Measurements from ENCODE around the gene ADARB2.

ADARB2 gene

DNA sequence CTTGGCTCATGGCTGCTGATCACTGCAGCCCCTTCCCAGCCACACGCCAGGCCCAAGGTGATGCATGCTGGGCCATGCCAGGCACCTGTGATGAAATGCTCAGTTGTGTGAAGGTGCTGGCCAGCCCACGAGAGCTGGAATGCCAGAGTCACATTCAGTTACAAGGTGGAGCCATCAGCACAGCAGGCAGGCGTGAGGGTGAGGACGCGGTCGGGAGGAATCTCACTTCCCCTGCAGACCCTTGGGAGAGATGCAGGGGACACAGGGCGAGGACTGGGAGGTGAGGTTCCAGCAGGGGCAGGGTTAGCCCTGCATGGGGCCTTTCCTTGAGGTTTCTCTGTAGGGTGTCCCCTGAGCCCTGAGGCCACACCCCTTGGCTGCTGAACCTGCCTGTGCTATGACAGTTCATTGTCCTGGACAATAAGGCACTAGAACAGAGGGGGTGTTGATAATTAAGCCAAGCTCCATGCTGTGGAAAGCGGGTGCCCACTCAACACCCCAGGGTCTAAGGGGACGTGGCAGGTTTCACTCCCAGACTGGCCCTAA, 82.4 kb downstream of the ADARB2 start:
- no peak for DNase-seq (ENCODE audit: low read depth)
- H3K4me3 ChIP-seq (ENCODE audit: low read depth, low read length), result no peak overlapping the region
- TF ChIP-seq, protein P1, sequence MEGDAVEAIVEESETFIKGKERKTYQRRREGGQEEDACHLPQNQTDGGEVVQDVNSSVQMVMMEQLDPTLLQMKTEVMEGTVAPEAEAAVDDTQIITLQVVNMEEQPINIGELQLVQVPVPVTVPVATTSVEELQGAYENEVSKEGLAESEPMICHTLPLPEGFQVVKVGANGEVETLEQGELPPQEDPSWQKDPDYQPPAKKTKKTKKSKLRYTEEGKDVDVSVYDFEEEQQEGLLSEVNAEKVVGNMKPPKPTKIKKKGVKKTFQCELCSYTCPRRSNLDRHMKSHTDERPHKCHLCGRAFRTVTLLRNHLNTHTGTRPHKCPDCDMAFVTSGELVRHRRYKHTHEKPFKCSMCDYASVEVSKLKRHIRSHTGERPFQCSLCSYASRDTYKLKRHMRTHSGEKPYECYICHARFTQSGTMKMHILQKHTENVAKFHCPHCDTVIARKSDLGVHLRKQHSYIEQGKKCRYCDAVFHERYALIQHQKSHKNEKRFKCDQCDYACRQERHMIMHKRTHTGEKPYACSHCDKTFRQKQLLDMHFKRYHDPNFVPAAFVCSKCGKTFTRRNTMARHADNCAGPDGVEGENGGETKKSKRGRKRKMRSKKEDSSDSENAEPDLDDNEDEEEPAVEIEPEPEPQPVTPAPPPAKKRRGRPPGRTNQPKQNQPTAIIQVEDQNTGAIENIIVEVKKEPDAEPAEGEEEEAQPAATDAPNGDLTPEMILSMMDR (IDR thresholded peaks at IDR 0.05; ENCODE audit: low read depth, low read length, missing control alignments), result no peak

DNA sequence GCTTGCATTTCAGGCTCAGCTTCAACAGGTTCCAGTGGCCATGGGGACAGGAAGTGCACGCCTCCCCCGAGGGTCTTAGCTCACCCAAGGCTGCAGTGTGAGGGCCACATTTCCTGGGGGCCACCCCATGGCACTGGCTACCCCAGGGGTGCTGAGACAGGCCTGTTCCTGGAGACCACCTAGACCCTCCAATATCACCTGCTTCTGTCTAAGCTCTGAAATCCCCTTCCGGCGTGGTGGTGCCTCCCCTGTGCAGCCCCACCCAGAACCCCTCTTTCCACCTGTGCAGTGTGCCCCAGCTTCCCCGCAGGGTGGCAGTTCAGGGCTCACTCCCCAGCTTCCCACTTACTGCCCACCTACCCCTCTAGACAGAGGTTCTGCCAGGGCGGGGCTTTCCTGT, 83.1 kb downstream of the ADARB2 start:
- TF ChIP-seq, protein P1 (IDR thresholded peaks at IDR 0.05; ENCODE audit: low read depth, low read length, missing control alignments), result no peak
- H3K4me3 ChIP-seq (ENCODE audit: low read depth, low read length), result no peak overlapping the region
- DNase-seq (ENCODE audit: low read depth), result no peak

DNA sequence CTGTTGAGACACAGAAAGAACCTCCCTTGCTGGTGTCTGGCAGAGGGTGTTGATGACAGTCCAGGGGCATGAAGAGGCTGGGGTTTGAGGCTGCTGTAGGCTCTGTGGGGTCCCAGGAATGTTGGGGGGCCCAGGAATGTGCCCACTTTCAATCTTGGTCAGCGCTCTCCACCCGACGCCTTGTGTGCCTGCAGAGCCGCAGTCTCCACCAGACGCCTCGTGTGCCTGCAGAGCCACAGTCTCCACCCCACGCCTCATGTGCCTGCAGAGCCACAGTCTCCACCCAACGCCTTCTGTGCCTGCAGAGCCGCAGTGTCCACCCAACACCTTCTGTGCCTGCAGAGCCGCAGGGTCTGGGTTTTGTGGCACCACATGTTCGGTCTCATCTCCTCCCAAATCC, 84.0 kb downstream of the ADARB2 start:
- H3K4me3 ChIP-seq (ENCODE audit: low read depth, low read length), result no peak overlapping the region
- TF ChIP-seq, protein P1 (IDR thresholded peaks at IDR 0.05; ENCODE audit: low read depth, low read length, missing control alignments), result no peak
- DNase-seq (ENCODE audit: low read depth), result no peak

DNA sequence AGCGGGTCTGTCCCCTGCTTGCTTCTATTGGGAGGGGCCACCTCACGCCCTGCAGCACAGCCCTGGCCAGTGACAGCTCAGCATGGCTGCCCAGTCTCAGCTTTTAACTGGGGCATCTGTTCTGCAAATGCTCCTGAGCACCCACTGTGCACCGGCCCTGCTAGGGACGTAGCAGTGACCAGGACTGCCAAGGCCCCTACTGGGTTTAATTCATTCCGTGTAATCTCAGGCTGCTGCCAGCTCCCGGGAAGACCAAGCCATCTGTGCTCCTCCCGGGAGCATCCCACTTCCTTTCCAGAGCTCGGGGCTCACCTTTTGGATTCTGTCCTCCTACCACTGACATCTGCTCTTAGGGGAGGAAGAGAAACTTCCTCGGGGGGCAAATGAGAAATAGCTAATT, 85.2 kb downstream of the ADARB2 start:
- H3K4me3 ChIP-seq (ENCODE audit: low read depth, low read length), result no peak overlapping the region
- TF ChIP-seq, protein P1 (IDR thresholded peaks at IDR 0.05; ENCODE audit: low read depth, low read length, missing control alignments), result no peak
- DNase-seq (ENCODE audit: low read depth), result no peak

DNA sequence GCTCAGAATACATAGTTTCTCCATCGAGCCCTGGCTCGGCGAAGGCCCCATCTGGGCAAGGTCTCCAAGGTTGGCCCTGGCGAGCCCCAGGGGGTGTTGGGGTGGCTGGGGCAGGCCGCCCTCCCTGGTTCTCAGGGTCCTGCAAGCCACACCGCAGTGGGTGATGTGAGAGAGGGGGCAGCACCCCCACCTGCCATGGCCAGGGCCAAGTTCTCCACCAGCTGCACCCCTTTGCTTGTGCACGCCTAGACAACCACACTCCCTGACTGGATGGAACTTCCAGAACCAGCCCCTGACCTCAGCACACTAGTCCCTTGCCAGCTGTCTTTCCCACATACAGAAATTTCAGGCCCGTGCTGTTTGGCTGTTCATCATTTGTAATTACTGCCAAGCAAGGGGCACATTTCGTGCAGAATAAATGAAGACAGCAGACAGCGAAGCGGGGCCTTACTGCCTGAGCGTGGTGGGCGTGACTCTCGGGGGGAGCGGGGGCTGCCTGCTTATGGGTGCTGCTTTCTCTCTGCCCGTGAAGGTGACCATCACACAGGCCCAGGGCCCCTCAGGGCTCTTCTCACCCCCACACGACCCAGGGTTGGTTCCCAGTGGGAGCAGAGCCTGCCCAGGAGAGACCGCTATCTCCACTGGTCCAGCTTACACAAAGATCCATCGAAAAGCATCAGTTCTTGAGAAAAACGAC, 85.9 kb downstream of the ADARB2 start:
- TF ChIP-seq, protein P1 (IDR thresholded peaks at IDR 0.05; ENCODE audit: low read depth, low read length, missing control alignments), result no peak
- H3K4me3 ChIP-seq (ENCODE audit: low read depth, low read length), result no peak overlapping the region
- no peak for DNase-seq (ENCODE audit: low read depth)

DNA sequence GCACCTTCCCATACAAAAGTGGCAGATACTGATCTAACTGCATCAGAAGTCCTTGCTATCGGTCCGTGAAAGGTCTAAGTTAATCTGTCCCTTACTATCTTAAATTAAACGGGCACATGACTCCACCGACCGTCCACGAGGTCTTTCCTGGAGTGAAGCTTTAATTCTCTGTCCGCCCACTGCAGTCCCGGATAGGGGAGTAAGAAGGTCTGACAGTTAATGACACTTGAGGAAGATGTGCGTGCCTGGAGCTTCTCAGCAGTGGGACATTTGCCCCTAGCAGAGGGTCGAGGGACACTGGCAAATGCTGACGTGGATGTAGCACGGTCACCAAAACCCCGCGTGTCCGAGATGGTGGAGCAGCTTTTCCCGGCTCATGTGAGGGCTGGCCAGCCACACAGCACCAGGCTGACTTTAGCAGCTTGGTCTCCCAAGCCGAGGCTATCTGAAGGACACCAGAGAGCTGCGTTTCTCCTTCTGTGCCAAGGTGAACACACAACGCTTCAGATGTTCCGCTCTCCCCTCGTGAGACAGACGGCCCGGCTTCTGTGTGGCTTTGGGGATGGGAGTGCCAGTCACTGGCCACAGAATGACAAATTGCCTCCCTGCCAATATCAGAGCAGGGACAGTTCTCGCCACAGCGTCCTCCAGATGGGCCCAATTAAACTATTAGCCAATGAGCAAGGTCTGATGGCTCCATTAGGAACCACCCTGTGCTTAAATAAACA, 86.6 kb downstream of the ADARB2 start:
- no peak for DNase-seq (ENCODE audit: low read depth)
- TF ChIP-seq, protein P1 (IDR thresholded peaks at IDR 0.05; ENCODE audit: low read depth, low read length, missing control alignments), result no peak
- H3K4me3 ChIP-seq (ENCODE audit: low read depth, low read length), result no peak overlapping the region

Measured in GM12864 (cell line).